Peyer's patch (tissue), 4 donors: ENCODE measurements around the gene CD27. TPM values are rescaled to one million over a fixed set of nuclear protein-coding genes. Genes with fewer than 3 reads are reported as not detected.

Experiments used
- DNase-seq, 3 donors: peaks; one replicate each; pipeline ENCODE4 v3.0.0-alpha.2; 2017 to 2019
- H3K27ac ChIP-seq, 4 donors: fragments of 200-600 bp; sonication (generic); one replicate each; pipeline ENCODE4 v1.5.1; 2016 to 2019
- H3K27me3 ChIP-seq, 2 donors: fragments of 200-600 bp; sonication (generic); one replicate each; pipeline ENCODE4 v1.5.1; 2019
- H3K36me3 ChIP-seq, 3 donors: fragments of 200-600 bp; sonication (generic); one replicate each; pipeline ENCODE4 v1.5.1; 2016 to 2019
- H3K4me1 ChIP-seq, 4 donors: fragments of 200-600 bp; sonication (generic); one replicate each; pipeline ENCODE4 v1.5.1; 2016 to 2019
- H3K4me3 ChIP-seq, 4 donors: fragments of 200-600 bp; sonication (generic); 1 replicate in 3 of 4; 2 replicates in 1 of 4; pipeline ENCODE4 v1.5.1; 2016 to 2019; ENCODE audit warnings: mild to moderate bottlenecking in 1 of 4
- H3K9me3 ChIP-seq, 4 donors: fragments of 200-600 bp; sonication (generic); one replicate each; pipeline ENCODE4 v1.5.1; 2016 to 2019; ENCODE audit warnings: mild to moderate bottlenecking in 1 of 4
- POLR2A ChIP-seq, 2 donors: fragments of 450-650 bp; IDR thresholded peaks; one replicate each; pipeline ENCODE4 v1.5.1; 2017; ENCODE audit warnings: antibody characterized with exemption in 2 of 2, mild to moderate bottlenecking in 2 of 2, moderate library complexity in 2 of 2
- total RNA-seq, 4 donors: library from RNA; depleted of rRNA; stranded (reverse); fragments of >200 nt; gene quantifications; one replicate each; pipeline ENCODE4 v1.1.0, GENCODE V29; 2016
- TF ChIP-seq, protein P1 (sequence below), 6 experiments: fragments of 450-650 bp in 4 of 6; fragments of 200-600 bp in 2 of 6; sonication (generic) in 1 of 6; IDR thresholded peaks; one replicate each; pipeline ENCODE4 v1.5.1; 2017 to 2019; ENCODE audit warnings: antibody characterized with exemption in 6 of 6, mild to moderate bottlenecking in 3 of 6, moderate library complexity in 1 of 6

CD27 gene
- total RNA-seq, 4 donors from 2014 or later = 1.0 to 20.6 (median 2.3) TPM

DNA sequence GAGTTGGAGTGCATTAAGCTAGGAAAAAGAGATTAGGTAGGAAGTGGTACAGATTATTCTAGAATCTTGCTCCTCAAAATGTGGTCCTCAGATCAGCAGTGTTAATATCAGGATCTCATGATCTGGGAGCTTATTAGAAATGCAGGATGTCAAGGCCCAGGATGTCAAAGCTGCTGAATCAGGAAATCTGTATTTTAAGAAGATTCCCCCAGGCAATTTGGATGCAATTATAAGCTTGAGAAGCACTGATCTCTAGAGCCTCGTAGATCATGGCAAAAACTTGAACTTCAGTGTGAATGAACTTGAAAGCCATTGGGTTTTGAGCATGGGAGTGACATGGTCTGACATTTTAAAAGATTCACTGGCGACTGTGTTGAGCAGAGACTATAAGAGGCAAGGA is 55.7 kb downstream of the CD27 start:
- Histone ChIP-seq H3K9me3 (no peaks in the 10 kb centered on the region), H3K4me1 (peaks cover 0 to 3% (median 0%) of the 10 kb centered on the region in 4 donors), H3K27ac (no peak overlapping the region), H3K4me3 (no peak overlapping the region), H3K27me3 (no peaks in the 10 kb centered on the region), H3K36me3 (peaks cover 0 to 39% (median 0%) of the 10 kb centered on the region in 3 donors)
- TF ChIP-seq, protein P1, sequence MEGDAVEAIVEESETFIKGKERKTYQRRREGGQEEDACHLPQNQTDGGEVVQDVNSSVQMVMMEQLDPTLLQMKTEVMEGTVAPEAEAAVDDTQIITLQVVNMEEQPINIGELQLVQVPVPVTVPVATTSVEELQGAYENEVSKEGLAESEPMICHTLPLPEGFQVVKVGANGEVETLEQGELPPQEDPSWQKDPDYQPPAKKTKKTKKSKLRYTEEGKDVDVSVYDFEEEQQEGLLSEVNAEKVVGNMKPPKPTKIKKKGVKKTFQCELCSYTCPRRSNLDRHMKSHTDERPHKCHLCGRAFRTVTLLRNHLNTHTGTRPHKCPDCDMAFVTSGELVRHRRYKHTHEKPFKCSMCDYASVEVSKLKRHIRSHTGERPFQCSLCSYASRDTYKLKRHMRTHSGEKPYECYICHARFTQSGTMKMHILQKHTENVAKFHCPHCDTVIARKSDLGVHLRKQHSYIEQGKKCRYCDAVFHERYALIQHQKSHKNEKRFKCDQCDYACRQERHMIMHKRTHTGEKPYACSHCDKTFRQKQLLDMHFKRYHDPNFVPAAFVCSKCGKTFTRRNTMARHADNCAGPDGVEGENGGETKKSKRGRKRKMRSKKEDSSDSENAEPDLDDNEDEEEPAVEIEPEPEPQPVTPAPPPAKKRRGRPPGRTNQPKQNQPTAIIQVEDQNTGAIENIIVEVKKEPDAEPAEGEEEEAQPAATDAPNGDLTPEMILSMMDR (IDR thresholded peaks at IDR 0.05) = no peak
- TF ChIP-seq POLR2A (IDR thresholded peaks at IDR 0.05) = no peak
- DNase-seq = no peak

Other genes with a start within 250 kb of the CD27 start
- gene CD9, start 244.6 kb upstream of the CD27 start, total RNA-seq = 100 to 1,000 TPM in 3 of 4 donors, 10 to 100 TPM in 1; 31.4 to 176 (median 141) TPM
- 100 to 1,000 TPM; 145 to 543 (median 176) TPM for gene PLEKHG6, start 134.3 kb upstream of the CD27 start, total RNA-seq
- gene TNFRSF1A, start 102.9 kb upstream of the CD27 start, total RNA-seq = 100 to 1,000 TPM in 3 of 4 donors, 10 to 100 TPM in 1; 90.8 to 547 (median 393) TPM
- gene SCNN1A, start 69.4 kb upstream of the CD27 start, total RNA-seq = 100 to 1,000 TPM in 3 of 4 donors, 10 to 100 TPM in 1; 93.3 to 275 (median 143) TPM
- 100 to 1,000 TPM; 113 to 313 (median 294) TPM for gene LTBR, start 60.8 kb upstream of the CD27 start, total RNA-seq
- 100 to 1,000 TPM in 2 of 4 donors, 10 to 100 TPM in 2; 44.6 to 124 (median 95.5) TPM for gene TAPBPL, start 7.1 kb downstream of the CD27 start, total RNA-seq
- 10 to 100 TPM in 2 of 4 donors, 1 to 10 TPM in 2; 5.3 to 17.4 (median 9.3) TPM for gene VAMP1, start 25.7 kb downstream of the CD27 start, total RNA-seq
- 10 to 100 TPM; 23.5 to 71.8 (median 61.6) TPM for gene MRPL51, start 48.3 kb downstream of the CD27 start, total RNA-seq
- gene NCAPD2, start 49.1 kb downstream of the CD27 start, total RNA-seq = 10 to 100 TPM; 26.1 to 86.6 (median 32.7) TPM
- 1,000 to 10,000 TPM; 1,939 to 3,624 (median 2,830) TPM for gene GAPDH, start 89.6 kb downstream of the CD27 start, total RNA-seq
- gene IFFO1, start 111.1 kb downstream of the CD27 start, total RNA-seq = 10 to 100 TPM in 2 of 4 donors, 1 to 10 TPM in 2; 7.8 to 50.3 (median 9.5) TPM
- 100 to 1,000 TPM in 1 of 4 donors, 10 to 100 TPM in 3; 21.4 to 135 (median 43.6) TPM for gene NOP2, start 123.3 kb downstream of the CD27 start, total RNA-seq
- gene CHD4, start 162.4 kb downstream of the CD27 start, total RNA-seq = 100 to 1,000 TPM; 129 to 209 (median 167) TPM
- gene LPAR5, start 191.0 kb downstream of the CD27 start, total RNA-seq = 10 to 100 TPM; 18.7 to 36.2 (median 25.3) TPM
- gene ACRBP, start 202.5 kb downstream of the CD27 start, total RNA-seq = 10 to 100 TPM in 2 of 4 donors, 1 to 10 TPM in 2; 5.1 to 12.1 (median 10.3) TPM
- gene ING4, start 218.2 kb downstream of the CD27 start, total RNA-seq = 100 to 1,000 TPM in 1 of 4 donors, 10 to 100 TPM in 3; 32.6 to 109 (median 45.4) TPM
- 10 to 100 TPM; 35.6 to 96.6 (median 80.2) TPM for gene ZNF384, start 244.4 kb downstream of the CD27 start, total RNA-seq